Activated naive CD4-positive, alpha-beta T cell treated with anti-CD3 and anti-CD28 coated beads, Interleukin-2, amount 10 ng/mL, durations not matched to agents 7 days and 5 days (primary cell): ENCODE results near the gene COX10.

ENCODE experiments used
- CTCF ChIA-PET: fragments of 350-600 bp; sonication (Branson Sonifier 250); formaldehyde crosslinking; loops from one replicate; lab custom pipeline; 2021; ENCODE audit warnings: antibody characterized with exemption; lab: Charles Lee
- DNase-seq: peaks from one replicate; pipeline ENCODE4 v3.0.0-alpha.2; 2020
- H3K27ac Mint-ChIP-seq: one replicate; pipeline ENCODE4 v1.8.0; 2021; ENCODE audit warnings: mild to moderate bottlenecking, moderate library complexity, mixed read lengths
- H3K27me3 Mint-ChIP-seq: one replicate; pipeline ENCODE4 v1.8.0; 2021; ENCODE audit warnings: mild to moderate bottlenecking, mixed read lengths
- H3K36me3 Mint-ChIP-seq: one replicate; pipeline ENCODE4 v1.8.0; 2021; ENCODE audit warnings: mixed read lengths
- H3K4me1 Mint-ChIP-seq: one replicate; pipeline ENCODE4 v1.8.0; 2021; ENCODE audit warnings: mixed read lengths
- H3K4me3 Mint-ChIP-seq: one replicate; pipeline ENCODE4 v1.8.0; 2021; ENCODE audit warnings: mild to moderate bottlenecking, moderate library complexity, mixed read lengths
- H3K9me3 Mint-ChIP-seq: one replicate; pipeline ENCODE4 v1.8.0; 2021; ENCODE audit warnings: mixed read lengths

COX10 gene

GRCh38 chr17:14202388-14203166, 133.3 kb downstream of the COX10 start:
- Mint-ChIP-seq H3K27me3 (no peaks in the 10 kb centered on the region), H3K36me3 (peaks cover 41% of the 10 kb centered on the region), H3K4me1 (peaks cover 97% of the 10 kb centered on the region), H3K4me3 (peak overlapping the region; percentile 34), H3K9me3 (no peaks in the 10 kb centered on the region), H3K27ac (peak overlapping the region; percentile 100)
- CTCF ChIA-PET, result interaction anchor here (0.9 to 1.3 kb wide), 8 partner anchors 9 to 160 kb away, joined by 3 to 5 read pairs (median 3); partner anchors contain the start of gene HS3ST3B1
- no peak for DNase-seq

GRCh38 chr17:14203388-14203787, 134.1 kb downstream of the COX10 start:
- peak overlapping the region; percentile 10 for H3K4me3 Mint-ChIP-seq
- peaks cover 44% of the 10 kb centered on the region for H3K36me3 Mint-ChIP-seq

GRCh38 chr17:14204084-14204483, 134.8 kb downstream of the COX10 start:
- Mint-ChIP-seq H3K4me1 (peaks cover 84% of the 10 kb centered on the region), H3K9me3 (no peaks in the 10 kb centered on the region), H3K27me3 (no peaks in the 10 kb centered on the region), H3K4me3 (no peak overlapping the region), H3K27ac (peak overlapping the region; percentile 100), H3K36me3 (peaks cover 39% of the 10 kb centered on the region)
- DNase-seq, result no peak
- CTCF ChIA-PET, result interaction anchor here (0.8 to 1.3 kb wide), 7 partner anchors 8 to 398 kb away, joined by 3 to 5 read pairs (median 3); partner anchors contain the start of gene HS3ST3B1

More at GRCh38 chr17:14203388-14203787, 134.1 kb downstream of the COX10 start:
- peak; percentile 64 for DNase-seq
- CTCF ChIA-PET, result interaction anchor here (0.8 to 1.3 kb wide), 9 partner anchors 8 to 398 kb away, joined by 3 to 5 read pairs (median 3); partner anchors contain the start of gene HS3ST3B1
- H3K27me3 Mint-ChIP-seq, result no peaks in the 10 kb centered on the region
- peaks cover 89% of the 10 kb centered on the region for H3K4me1 Mint-ChIP-seq
- H3K9me3 Mint-ChIP-seq, result no peaks in the 10 kb centered on the region
- peak overlapping the region; percentile 100 for H3K27ac Mint-ChIP-seq

DNA sequence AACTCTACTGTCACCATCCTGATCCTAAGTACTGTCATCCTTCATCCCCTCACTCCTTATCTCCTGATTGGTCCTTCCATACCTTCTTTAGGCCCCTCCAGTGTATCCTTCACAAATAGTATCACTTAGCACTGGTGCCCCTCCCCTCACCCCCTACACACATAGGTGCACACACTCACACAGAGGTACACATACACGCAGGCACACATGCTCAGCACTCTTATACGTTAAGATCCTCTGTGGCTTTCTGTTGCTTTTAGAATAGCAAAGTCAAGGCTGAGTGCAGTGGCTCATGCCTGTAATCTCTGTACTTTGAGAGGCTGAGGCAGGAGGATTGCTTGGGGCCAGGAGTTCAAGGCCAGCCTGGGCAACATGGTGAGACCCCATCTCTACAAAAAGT, 135.2 kb downstream of the COX10 start:
- Mint-ChIP-seq H3K27me3 (no peaks in the 10 kb centered on the region), H3K4me1 (peaks cover 80% of the 10 kb centered on the region), H3K36me3 (peaks cover 39% of the 10 kb centered on the region), H3K4me3 (no peak overlapping the region), H3K9me3 (no peaks in the 10 kb centered on the region), H3K27ac (peak overlapping the region; percentile 100)
- no peak for DNase-seq
- CTCF ChIA-PET, result no interaction called here

- Mint-ChIP-seq H3K4me1 (peaks cover 72% of the 10 kb centered on the region), H3K27me3 (no peaks in the 10 kb centered on the region), H3K27ac (peak overlapping the region; percentile 100), H3K4me3 (peak overlapping the region; percentile 39), H3K36me3 (peaks cover 43% of the 10 kb centered on the region), H3K9me3 (no peaks in the 10 kb centered on the region)
- CTCF ChIA-PET, result no interaction called here
- no peak for DNase-seq
These were observed 136.1 kb downstream of the COX10 start for GRCh38 chr17:14205380-14205779.

DNA sequence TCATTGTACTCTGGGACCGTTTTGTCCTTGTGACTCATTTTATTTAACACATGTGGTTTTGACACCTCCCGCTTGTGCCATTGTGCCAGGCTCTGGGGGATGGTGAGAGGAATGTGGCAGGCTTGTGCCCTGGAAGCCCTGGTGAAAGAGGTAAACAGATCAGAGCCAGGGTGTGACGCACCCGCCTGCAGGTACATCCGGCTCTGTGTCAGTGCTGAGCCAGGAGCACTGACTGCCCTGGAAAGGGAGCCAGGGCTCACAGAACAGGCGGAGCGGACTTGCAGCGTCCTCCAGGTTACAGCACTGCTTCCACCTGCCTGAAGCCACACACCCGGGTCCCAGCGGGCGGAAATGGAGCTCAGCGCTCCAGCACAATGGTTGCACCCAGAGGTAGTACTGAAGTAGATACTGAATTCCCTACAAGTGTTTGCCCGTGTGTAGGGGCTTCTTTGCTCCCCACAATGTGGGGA, 136.7 kb downstream of the COX10 start:
- H3K4me1 Mint-ChIP-seq, result peaks cover 66% of the 10 kb centered on the region
- no peaks in the 10 kb centered on the region for H3K9me3 Mint-ChIP-seq
- H3K27me3 Mint-ChIP-seq, result no peaks in the 10 kb centered on the region
- H3K4me3 Mint-ChIP-seq, result no peak overlapping the region
- H3K27ac Mint-ChIP-seq, result peak overlapping the region; percentile 100
- peaks cover 48% of the 10 kb centered on the region for H3K36me3 Mint-ChIP-seq
- peak; percentile 77 for DNase-seq
- CTCF ChIA-PET, result interaction anchor here (1.1 kb wide), 1 partner anchor 95 kb away, joined by 3 read pairs; the partner anchor contains the start of gene HS3ST3B1

- H3K4me3 Mint-ChIP-seq, result no peak overlapping the region
- H3K27me3 Mint-ChIP-seq, result no peaks in the 10 kb centered on the region
- no peaks in the 10 kb centered on the region for H3K9me3 Mint-ChIP-seq
- CTCF ChIA-PET, result interaction anchor here (1.1 kb wide), 1 partner anchor 94 kb away, joined by 3 read pairs; the partner anchor contains the start of gene HS3ST3B1
- H3K4me1 Mint-ChIP-seq, result peaks cover 65% of the 10 kb centered on the region
- H3K27ac Mint-ChIP-seq, result peak overlapping the region; percentile 100
- H3K36me3 Mint-ChIP-seq, result peaks cover 57% of the 10 kb centered on the region
- DNase-seq, result no peak
These were observed 137.6 kb downstream of the COX10 start for GRCh38 chr17:14206891-14207290.

GRCh38 chr17:14207791-14208190, 138.5 kb downstream of the COX10 start:
- H3K27ac Mint-ChIP-seq, result peak overlapping the region; percentile 80
- H3K36me3 Mint-ChIP-seq, result peaks cover 59% of the 10 kb centered on the region
- peaks cover 57% of the 10 kb centered on the region for H3K4me1 Mint-ChIP-seq
- no peak for DNase-seq
- no peaks in the 10 kb centered on the region for H3K9me3 Mint-ChIP-seq
- CTCF ChIA-PET, result interaction anchor here (0.6 to 1.4 kb wide), 2 partner anchors 94 to 569 kb away, joined by 3 to 5 read pairs; no protein-coding TSS in a partner anchor
- no peak overlapping the region for H3K4me3 Mint-ChIP-seq
- H3K27me3 Mint-ChIP-seq, result no peaks in the 10 kb centered on the region

GRCh38 chr17:14209215-14209614, 139.9 kb downstream of the COX10 start:
- H3K36me3 Mint-ChIP-seq, result peaks cover 67% of the 10 kb centered on the region
- no peak for DNase-seq
- H3K4me1 Mint-ChIP-seq, result peaks cover 44% of the 10 kb centered on the region
- no peaks in the 10 kb centered on the region for H3K27me3 Mint-ChIP-seq
- peaks cover 3% of the 10 kb centered on the region for H3K9me3 Mint-ChIP-seq
- no peak overlapping the region for H3K4me3 Mint-ChIP-seq
- H3K27ac Mint-ChIP-seq, result no peak overlapping the region
- CTCF ChIA-PET, result interaction anchor here (1.4 kb wide), 1 partner anchor 93 kb away, joined by 5 read pairs; no protein-coding TSS in a partner anchor

GRCh38 chr17:14211246-14211645, 141.9 kb downstream of the COX10 start:
- Mint-ChIP-seq H3K27me3 (no peaks in the 10 kb centered on the region), H3K4me1 (peaks cover 24% of the 10 kb centered on the region), H3K9me3 (peaks cover 3% of the 10 kb centered on the region), H3K36me3 (peaks cover 58% of the 10 kb centered on the region), H3K4me3 (no peak overlapping the region), H3K27ac (no peak overlapping the region)
- no peak for DNase-seq
- CTCF ChIA-PET, result interaction anchor here (1.2 kb wide), 2 partner anchors 8 to 10 kb away, joined by 4 to 5 read pairs; no protein-coding TSS in a partner anchor

- Mint-ChIP-seq H3K27me3 (no peaks in the 10 kb centered on the region), H3K4me3 (no peak overlapping the region), H3K9me3 (peaks cover 3% of the 10 kb centered on the region), H3K4me1 (peaks cover 18% of the 10 kb centered on the region), H3K27ac (no peak overlapping the region), H3K36me3 (peaks cover 61% of the 10 kb centered on the region)
- CTCF ChIA-PET, result interaction anchor here (1.1 to 1.2 kb wide), 3 partner anchors 8 to 89 kb away, joined by 4 to 5 read pairs (median 5); partner anchors contain the start of gene HS3ST3B1
- peak; percentile 42 for DNase-seq
These were observed 142.5 kb downstream of the COX10 start for GRCh38 chr17:14211801-14212200.

DNA sequence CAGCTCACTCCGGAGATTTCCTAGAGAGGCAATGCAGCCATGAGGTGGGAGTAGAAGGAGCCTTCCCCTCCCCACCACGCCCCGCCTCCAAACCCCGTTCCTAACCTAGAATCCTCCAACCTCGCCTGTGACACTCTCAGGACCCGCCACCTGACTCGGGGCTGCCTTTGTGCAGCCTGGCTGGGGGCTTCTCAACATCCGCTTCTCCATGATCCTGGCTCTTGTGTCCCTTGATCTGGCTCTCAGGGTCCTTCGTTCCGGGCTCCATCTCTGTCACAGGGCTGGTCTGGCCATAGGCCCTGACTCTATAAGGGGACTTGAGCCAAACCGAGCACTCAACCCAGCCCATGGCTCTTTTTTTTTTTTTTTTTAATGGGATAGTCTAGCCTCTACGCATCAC, 143.1 kb downstream of the COX10 start:
- no peak for DNase-seq
- Mint-ChIP-seq H3K4me3 (no peak overlapping the region), H3K4me1 (peaks cover 14% of the 10 kb centered on the region), H3K9me3 (peaks cover 3% of the 10 kb centered on the region), H3K27me3 (no peaks in the 10 kb centered on the region), H3K36me3 (peaks cover 61% of the 10 kb centered on the region), H3K27ac (no peak overlapping the region)
- CTCF ChIA-PET, result interaction anchor here (1.1 to 1.2 kb wide), 3 partner anchors 9 to 89 kb away, joined by 4 to 5 read pairs (median 5); partner anchors contain the start of gene HS3ST3B1

- peaks cover 10% of the 10 kb centered on the region for H3K4me1 Mint-ChIP-seq
- CTCF ChIA-PET, result interaction anchor here (1.4 kb wide), 1 partner anchor 620 kb away, joined by 3 read pairs; no protein-coding TSS in a partner anchor
- no peak for DNase-seq
- H3K36me3 Mint-ChIP-seq, result peaks cover 48% of the 10 kb centered on the region
- H3K4me3 Mint-ChIP-seq, result no peak overlapping the region
- peaks cover 3% of the 10 kb centered on the region for H3K9me3 Mint-ChIP-seq
- no peaks in the 10 kb centered on the region for H3K27me3 Mint-ChIP-seq
- no peak overlapping the region for H3K27ac Mint-ChIP-seq
These were observed 145.0 kb downstream of the COX10 start for GRCh38 chr17:14214271-14214670.

DNA sequence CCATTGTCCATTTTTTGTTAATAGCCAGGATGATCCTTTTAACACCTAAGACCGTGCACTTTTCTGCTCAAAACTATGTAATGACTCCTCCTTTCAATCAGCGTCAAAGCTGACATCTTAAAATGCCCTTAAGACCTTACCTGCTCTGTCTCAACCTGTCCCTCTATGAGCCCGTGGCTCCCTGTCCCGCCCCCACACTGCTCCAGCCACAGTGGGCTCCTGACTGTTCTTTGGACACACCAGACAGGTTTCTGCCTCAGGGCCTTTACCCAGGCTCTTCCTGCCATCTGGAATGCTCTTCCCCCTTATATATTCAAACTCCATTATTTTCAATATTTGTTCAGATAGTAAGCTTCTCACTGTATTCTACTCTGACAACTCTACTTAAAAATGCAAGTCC, 153.3 kb downstream of the COX10 start:
- Mint-ChIP-seq H3K27ac (no peak overlapping the region), H3K4me3 (no peak overlapping the region)
- CTCF ChIA-PET, result no interaction called here

More for the DNA sequence above, 153.3 kb downstream of the COX10 start:
- Mint-ChIP-seq H3K4me1 (no peaks in the 10 kb centered on the region), H3K9me3 (peaks cover 3% of the 10 kb centered on the region), H3K27me3 (no peaks in the 10 kb centered on the region), H3K36me3 (no peaks in the 10 kb centered on the region)
- DNase-seq, result no peak
